GM12878 (cell line): ENCODE results near the gene SUCO. TPM values are rescaled to one million over a fixed set of nuclear protein-coding genes. Genes with fewer than 3 reads are reported as not detected.

Source experiments
- ATAC-seq: fragments of 200-7000 bp; cut with Tn5 transposase; 3 replicates; pipeline ENCODE4 v1.9.1; 2020; ENCODE audit warnings: mild to moderate bottlenecking, moderate library complexity
- BruUV-seq: library from RNA; stranded (reverse); fragments of 400-500 nt; replicated peaks from 2 replicates; lab custom pipeline; 2021; lab: Mats Ljungman, UMichigan
- CTCF ChIA-PET: fragments of 300-600 bp; sonication (Branson Sonifier 250); formaldehyde crosslinking; extraction: SDS; loops from one replicate; lab custom pipeline; 2021; ENCODE audit warnings: inconsistent platforms; lab: Yijun Ruan, JAX
- POLR2A ChIA-PET: fragments of 350-600 bp; formaldehyde crosslinking; extraction: SDS; loops from one replicate; lab custom pipeline; 2021; ENCODE audit warnings: inconsistent platforms; lab: Charles Lee
- RAD21 ChIA-PET: fragments of 300-600 bp; sonication (Branson Sonifier 250); formaldehyde crosslinking; loops from one replicate; lab custom pipeline; 2023; ENCODE audit warnings: antibody characterized with exemption; ENCODE audit not compliant: unreplicated experiment; lab: Charles Lee
- SMC1A ChIA-PET: fragments of 300-600 bp; sonication (Branson Sonifier 250); formaldehyde crosslinking; loops from one replicate; lab custom pipeline; 2023; ENCODE audit not compliant: unreplicated experiment, uncharacterized antibody; lab: Charles Lee
- DNase-seq: peaks from one replicate; pipeline ENCODE4 v3.0.0-alpha.2; 2011; ENCODE audit warnings: low read depth, low spot score
- FAIRE-seq: peaks from 3 replicates; lab custom pipeline; 2011; peaks lifted over from hg19 to GRCh38; lab: Jason Lieb, UNC
- H2AFZ ChIP-seq: 2 replicates; pipeline ENCODE4 v1.6.0; 2011; ENCODE audit warnings: low read depth, low read length, control low read depth; ENCODE audit not compliant: control insufficient read depth
- H3K27ac ChIP-seq: 2 replicates; pipeline ENCODE4 v1.5.1; 2011; ENCODE audit warnings: control low read depth; ENCODE audit not compliant: control insufficient read depth, insufficient read depth
- H3K27me3 ChIP-seq, 2 experiments: replicated peaks in 1 of 2; 2 replicates each; pipeline versions ENCODE4 v1.6.0 to v1.6.1; 2011; ENCODE audit warnings: low read length in 1 of 2; ENCODE audit not compliant: control insufficient read depth in 2 of 2, insufficient read depth in 2 of 2
- H3K36me3 ChIP-seq, 2 experiments: 2 replicates each; pipeline ENCODE4 v1.5.1; 2011; ENCODE audit warnings: low read length in 1 of 2; ENCODE audit not compliant: control insufficient read depth in 2 of 2, insufficient read depth in 2 of 2
- H3K4me1 ChIP-seq: 2 replicates; pipeline ENCODE4 v1.6.1; 2011; ENCODE audit warnings: mild to moderate bottlenecking, low read length, moderate library complexity, mixed read lengths; ENCODE audit not compliant: control insufficient read depth, insufficient read depth
- H3K4me2 ChIP-seq: 2 replicates; pipeline ENCODE4 v1.6.0; 2011; ENCODE audit warnings: control low read depth; ENCODE audit not compliant: control insufficient read depth, insufficient read depth
- H3K4me3 ChIP-seq: fragments of 200-600 bp; sonication (generic); 2 replicates; pipeline ENCODE4 v1.5.1; 2016
- H3K79me2 ChIP-seq: 2 replicates; pipeline ENCODE4 v1.6.0; 2011; ENCODE audit warnings: low read length; ENCODE audit not compliant: control insufficient read depth, insufficient read depth
- H3K9ac ChIP-seq: 2 replicates; pipeline ENCODE4 v1.8.0; 2011; ENCODE audit warnings: low read length, control low read depth, mixed read lengths; ENCODE audit not compliant: control insufficient read depth, insufficient read depth
- H3K9me3 ChIP-seq: replicated peaks from 3 replicates; pipeline ENCODE4 v1.5.1; 2011; ENCODE audit warnings: mild to moderate bottlenecking, low read length; ENCODE audit not compliant: control insufficient read depth, insufficient read depth
- H4K20me1 ChIP-seq: 2 replicates; pipeline ENCODE4 v1.6.0; 2011; ENCODE audit not compliant: control insufficient read depth, insufficient read depth
- ATF2 ChIP-seq: IDR thresholded peaks from 2 replicates; pipeline ENCODE4 v1.6.1; 2012; ENCODE audit warnings: low read length, inconsistent platforms
- BCL11A ChIP-seq: IDR thresholded peaks from 2 replicates; pipeline ENCODE4 v1.6.1; 2011; ENCODE audit warnings: low read depth, low read length
- BHLHE40 ChIP-seq, 2 experiments: fragments of 450-650 bp in 1 of 2; IDR thresholded peaks; 2 replicates each; pipeline ENCODE4 v1.6.1; 2011 to 2017; ENCODE audit warnings: low read depth in 2 of 2, borderline replicate concordance in 1 of 2, improper control_type of control experiment in 1 of 2, low read length in 1 of 2, mild to moderate bottlenecking in 1 of 2
- CBFB ChIP-seq: IDR thresholded peaks from 2 replicates; pipeline ENCODE4 v1.6.1; 2016; ENCODE audit warnings: antibody characterized with exemption, low read depth
- CBX3 ChIP-seq: fragments of 200-600 bp; sonication (generic); IDR thresholded peaks from 2 replicates; pipeline ENCODE4 v1.6.1; 2016; ENCODE audit warnings: low read depth, borderline replicate concordance
- CBX5 ChIP-seq: sonication (generic); IDR thresholded peaks from 2 replicates; pipeline ENCODE4 v1.6.1; 2016; ENCODE audit warnings: low read depth, moderate library complexity, mild to moderate bottlenecking, inconsistent platforms
- DPF2 ChIP-seq: fragments of 450-650 bp; IDR thresholded peaks from 2 replicates; pipeline ENCODE4 v1.6.1; 2017; ENCODE audit warnings: mild to moderate bottlenecking
- E2F4 ChIP-seq: IDR thresholded peaks from 2 replicates; pipeline ENCODE4 v1.6.1; 2012; ENCODE audit warnings: low read depth, low read length, improper control_type of control experiment
- EED ChIP-seq: sonication (generic); IDR thresholded peaks from 2 replicates; pipeline ENCODE4 v1.6.1; 2016; ENCODE audit warnings: antibody characterized with exemption, low read depth
- ETV6 ChIP-seq, 2 experiments: fragments of 450-650 bp in 1 of 2; IDR thresholded peaks in 1 of 2; conservative IDR thresholded peaks in 1 of 2; 2 replicates each; pipeline ENCODE4 v1.6.1; 2014; ENCODE audit warnings: antibody characterized with exemption in 1 of 2, borderline replicate concordance in 1 of 2, low read depth in 1 of 2, mild to moderate bottlenecking in 1 of 2, moderate library complexity in 1 of 2
- IKZF2 ChIP-seq, 2 experiments: fragments of 450-650 bp; IDR thresholded peaks; 2 replicates each; pipeline ENCODE4 v1.6.1; 2017; ENCODE audit warnings: mild to moderate bottlenecking in 2 of 2, moderate library complexity in 2 of 2
- IRF4 ChIP-seq: IDR thresholded peaks from 2 replicates; pipeline ENCODE4 v1.6.1; 2011; ENCODE audit warnings: low read depth, low read length
- JUNB ChIP-seq: IDR thresholded peaks from 2 replicates; pipeline ENCODE4 v1.6.1; 2016; ENCODE audit warnings: antibody characterized with exemption, mild to moderate bottlenecking
- NFIC ChIP-seq: IDR thresholded peaks from 2 replicates; pipeline ENCODE4 v1.6.1; 2012; ENCODE audit warnings: low read depth, mild to moderate bottlenecking, inconsistent platforms, low read length, moderate library complexity
- POU2F2 ChIP-seq: IDR thresholded peaks from 3 replicates; pipeline ENCODE4 v1.6.1; 2011; ENCODE audit warnings: low read depth, mild to moderate bottlenecking, low read length, borderline replicate concordance
- RUNX3 ChIP-seq: IDR thresholded peaks from 2 replicates; pipeline ENCODE4 v1.6.1; 2012; ENCODE audit warnings: low read length, inconsistent platforms
- TARDBP ChIP-seq: IDR thresholded peaks from 2 replicates; pipeline ENCODE4 v1.6.1; 2016; ENCODE audit warnings: borderline replicate concordance
- USF1 ChIP-seq: IDR thresholded peaks from 2 replicates; pipeline ENCODE4 v1.6.1; 2011; ENCODE audit warnings: borderline replicate concordance, low read depth, mild to moderate bottlenecking, moderate library complexity, mixed read lengths, low read length; ENCODE audit not compliant: insufficient read depth; ENCODE audit errors: extremely low read length
- WGBS: methylation state at CpG from one replicate; pipeline ENCODE4 v1.1.6; 2016; ENCODE audit warnings: low lambda C conversion rate; ENCODE audit not compliant: insufficient replicate concordance, insufficient coverage; ENCODE audit errors: missing lambda C conversion rate; 5-methylcytosine and 5-hydroxymethylcytosine counted together
- in situ Hi-C: fragments of 300-500 bp; cut with MboI; formaldehyde crosslinking; loops from 9 replicates; pipeline ENCODE4 v1.14.3; 2018; ENCODE audit warnings: mixed read lengths
- intact Hi-C: fragments of 100-400 bp; cut with micrococcal nuclease; formaldehyde crosslinking; loops from one replicate; pipeline ENCODE4 v1.14.2; 2022; ENCODE audit not compliant: unreplicated experiment
- polyA plus RNA-seq, 11 experiments: library from polyadenylated mRNA; depleted of rRNA in 4 of 11; unstranded in 6 of 11; stranded (reverse) in 5 of 11; fragments of >200 nt; fragmentation: Nextera tagmentation in 4 of 11; fragmentation: Illumina TruSeq in 1 of 11; extraction: Ambion mirVana in 4 of 11; extraction: Trizol in 1 of 11; gene quantifications; 1 replicate in 1 of 11; 2 replicates in 10 of 11; pipeline versions ENCODE4 v1.2.1 to v1.2.3, GENCODE V29; 2011 to 2016; ENCODE audit warnings: inconsistent platforms in 2 of 11, missing spikeins in 2 of 11, low read depth in 1 of 11
- total RNA-seq, 4 experiments: library from RNA; depleted of rRNA in 3 of 4; stranded (reverse); fragments of >200 nt in 3 of 4; fragmentation: Illumina TruSeq in 1 of 4; extraction: Trizol in 1 of 4; gene quantifications; 2 replicates each; pipeline versions ENCODE4 v1.2.1 to v1.2.3, GENCODE V29; 2013 to 2021

SUCO gene
- total and polyA plus RNA-seq, 10 of the 15 experiments (the other 5 are each of a cell fraction or from before 2014, with no cell fraction given), result 1.7 to 15.3 (median 8.4) TPM

- peaks cover 0 to 5% of the 10 kb centered on the region in 2 experiments; a peak in 2 of 4 replicates for H3K27me3 ChIP-seq
- ChIA-PET CTCF (interaction anchor here (0.7 to 2.2 kb wide), 5 partner anchors 20 to 80 kb away, joined by 3 to 4 read pairs (median 4); no protein-coding TSS in a partner anchor), RAD21 (interaction anchor here (0.6 kb wide), 1 partner anchor 23 kb away, joined by 3 read pairs; no protein-coding TSS in a partner anchor), POLR2A (no interaction called here), SMC1A (interaction anchor here (0.9 to 1.4 kb wide), 7 partner anchors 9 to 80 kb away, joined by 3 to 6 read pairs (median 3); partner anchors contain the start of gene FASLG)
- no TSS peak for BruUV-seq
- H3K4me3 ChIP-seq, result no peak overlapping the region; the same call in 1 of the 2 replicates
- H4K20me1 ChIP-seq, result no peaks in the 10 kb centered on the region
- peak; percentile 89 for ATAC-seq
- peak; percentile 19 for DNase-seq
- no peak overlapping the region for H3K27ac ChIP-seq
- FAIRE-seq, result peak; percentile 96
- H3K36me3 ChIP-seq, result no peaks in the 10 kb centered on the region
- in situ Hi-C loops, result no loop called here
- H3K9me3 ChIP-seq, result no peaks in the 10 kb centered on the region
- H3K4me2 ChIP-seq, result peak overlapping the region; percentile 80
- H2AFZ ChIP-seq, result no peak overlapping the region; the same call in 1 of the 2 replicates
- no peaks in the 10 kb centered on the region for H3K79me2 ChIP-seq
- intact Hi-C loops, result no loop called here
- H3K4me1 ChIP-seq, result peaks cover 31% of the 10 kb centered on the region
- peak in 1 of 2 experiments; percentile 31; a peak in 1 of 4 replicates for TF ChIP-seq IKZF2 (IDR thresholded peaks at IDR 0.05)
- no peak for TF ChIP-seq E2F4
- no peak for TF ChIP-seq ATF2
- TF ChIP-seq ETV6 (conservative IDR thresholded peaks at IDR 0.05 in 1 of 2, IDR thresholded peaks at IDR 0.05 in 1 of 2; ENCODE audit: borderline replicate concordance in 1 of 2, low read depth in 1 of 2), result 0 out of 4 replicates have a peak, but pooled peaks of 1 of the 2 experiments have one; percentile 23
- peak; percentile 33; the same call in 1 of the 2 replicates for TF ChIP-seq BCL11A
- peak; percentile 89; the same call in 2 of the 3 replicates for TF ChIP-seq POU2F2
- peak; percentile 13 to 31; a peak in 1 of 4 replicates for TF ChIP-seq BHLHE40 (IDR thresholded peaks at IDR 0.05; ENCODE audit: borderline replicate concordance in 1 of 2, low read depth in 2 of 2, low read length in 1 of 2)
- TF ChIP-seq TARDBP, result no peak
- TF ChIP-seq JUNB, result peak; percentile 36
- TF ChIP-seq IRF4, result peak; percentile 63; the same call in 1 of the 2 replicates
- TF ChIP-seq RUNX3, result peak; percentile 92
- no peak for TF ChIP-seq CBX3
- TF ChIP-seq EED, result 0 out of 2 replicates have a peak, but pooled peaks have one; percentile 45
- TF ChIP-seq USF1, result no peak
- TF ChIP-seq DPF2, result 0 out of 2 replicates have a peak, but pooled peaks have one; percentile 13
- peak; percentile 66 for TF ChIP-seq CBFB
- TF ChIP-seq CBX5, result no peak
- TF ChIP-seq NFIC, result 0 out of 2 replicates have a peak, but pooled peaks have one; percentile 37
- 0% methylated on average over 9 of the region's 9 CpGs for WGBS
- no peak overlapping the region for H3K9ac ChIP-seq
Measured at GRCh38 chr1:172638885-172639831, 106.2 kb downstream of the SUCO start.
